Effector memory CD4-positive, alpha-beta T cell (primary cell): ENCODE results near the gene GALNT15.

Experiments
- DNase-seq, 3 donors: peaks; one replicate each; pipeline ENCODE4 v3.0.0-alpha.2; 2020
- H3K27ac ChIP-seq: 2 replicates; pipeline ENCODE4 v1.7.0; 2013; ENCODE audit warnings: mild to moderate bottlenecking, low read length, moderate library complexity; ENCODE audit not compliant: insufficient read depth, poor library complexity, severe bottlenecking
- H3K27me3 ChIP-seq: replicated peaks from 2 replicates; pipeline ENCODE4 v1.7.0; 2013; ENCODE audit warnings: mild to moderate bottlenecking, low read length; ENCODE audit not compliant: insufficient read depth, control insufficient read depth, poor library complexity, severe bottlenecking
- H3K36me3 ChIP-seq: 2 replicates; pipeline ENCODE4 v1.7.0; 2013; ENCODE audit warnings: mild to moderate bottlenecking, low read length, moderate library complexity; ENCODE audit not compliant: control insufficient read depth, insufficient read depth
- H3K4me1 ChIP-seq: 2 replicates; pipeline ENCODE4 v1.7.0; 2013; ENCODE audit warnings: low read length, mild to moderate bottlenecking; ENCODE audit not compliant: control insufficient read depth, insufficient read depth, poor library complexity, severe bottlenecking
- H3K4me3 ChIP-seq: 2 replicates; pipeline ENCODE4 v1.7.0; 2013; ENCODE audit warnings: low read length, low read depth, mild to moderate bottlenecking; ENCODE audit not compliant: insufficient read depth, poor library complexity, severe bottlenecking
- H3K9me3 ChIP-seq: 2 replicates; pipeline ENCODE4 v1.7.0; 2013; ENCODE audit warnings: mild to moderate bottlenecking, low read length, moderate library complexity; ENCODE audit not compliant: control insufficient read depth

The GALNT15 gene

DNA sequence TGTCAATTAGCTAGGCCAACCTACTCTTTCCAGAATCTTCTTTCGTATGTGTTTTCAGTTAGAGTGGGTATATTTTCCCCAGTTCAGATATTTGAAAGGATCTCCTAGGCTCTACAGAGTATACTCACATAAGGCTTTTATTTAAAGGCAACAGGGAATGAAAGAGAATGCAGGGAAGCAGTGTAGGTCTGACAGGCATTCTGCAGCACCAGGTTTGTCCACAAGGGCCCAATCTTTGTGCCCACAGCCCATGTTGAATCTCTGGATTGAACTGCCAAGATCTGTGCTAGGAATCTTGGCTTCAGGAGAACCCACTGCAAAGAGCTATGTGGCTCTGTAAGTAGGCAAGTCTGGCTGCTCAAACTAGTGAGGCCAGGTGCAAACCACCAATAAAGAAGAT, 24.2 kb upstream of the GALNT15 start:
- H3K36me3 ChIP-seq, result no peaks in the 10 kb centered on the region
- no peak for DNase-seq
- no peak overlapping the region for H3K27ac ChIP-seq
- no peak overlapping the region for H3K4me3 ChIP-seq
- no peaks in the 10 kb centered on the region for H3K27me3 ChIP-seq
- no peaks in the 10 kb centered on the region for H3K9me3 ChIP-seq
- H3K4me1 ChIP-seq, result no peaks in the 10 kb centered on the region

DNA sequence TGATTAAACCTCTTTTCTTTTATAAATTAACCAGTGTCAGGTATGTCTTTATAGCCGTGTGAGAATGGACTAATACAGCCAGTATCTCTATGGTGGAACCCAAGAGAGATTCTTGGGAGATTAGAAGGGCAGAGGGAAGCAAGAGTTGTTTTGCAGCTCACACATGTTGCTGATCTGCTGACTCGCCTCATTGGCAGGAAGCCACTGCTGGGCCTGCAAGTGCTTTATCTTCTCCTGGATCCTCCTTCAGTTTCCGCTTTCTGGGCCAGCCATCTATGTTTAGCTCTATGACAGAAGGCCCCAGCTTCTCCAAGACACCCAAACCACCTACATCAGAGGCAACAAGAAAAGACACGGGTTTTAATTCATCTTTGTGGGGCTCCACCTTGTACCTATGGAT, 23.4 kb upstream of the GALNT15 start:
- no peak overlapping the region for H3K4me3 ChIP-seq
- no peaks in the 10 kb centered on the region for H3K4me1 ChIP-seq
- H3K36me3 ChIP-seq, result no peaks in the 10 kb centered on the region
- DNase-seq, result no peak
- H3K27ac ChIP-seq, result no peak overlapping the region
- H3K27me3 ChIP-seq, result no peaks in the 10 kb centered on the region
- H3K9me3 ChIP-seq, result no peaks in the 10 kb centered on the region

DNA sequence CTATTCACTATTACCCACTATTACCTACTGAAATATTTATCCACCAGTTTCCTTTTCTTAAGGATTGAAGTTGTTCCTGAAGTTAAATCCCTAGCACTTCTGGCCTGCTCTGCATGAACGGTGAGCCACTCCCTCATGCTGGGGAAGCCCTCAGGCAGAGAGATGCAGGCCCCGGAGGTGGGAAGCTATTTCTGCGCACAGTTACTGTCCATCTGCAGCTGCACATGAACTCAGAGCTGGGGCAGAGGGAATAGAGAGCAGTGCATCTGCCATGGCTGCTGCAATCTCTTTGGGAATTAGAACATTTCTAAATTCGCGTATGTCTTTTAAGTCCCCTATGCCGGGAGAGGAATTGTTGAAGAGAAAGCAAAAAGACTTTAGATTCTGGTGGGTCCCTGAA, 6.3 kb upstream of the GALNT15 start:
- Histone ChIP-seq H3K27me3 (peaks cover 4% of the 10 kb centered on the region), H3K9me3 (no peaks in the 10 kb centered on the region), H3K4me1 (no peaks in the 10 kb centered on the region), H3K36me3 (no peaks in the 10 kb centered on the region), H3K4me3 (no peak overlapping the region), H3K27ac (no peak overlapping the region)
- DNase-seq, result no peak

DNA sequence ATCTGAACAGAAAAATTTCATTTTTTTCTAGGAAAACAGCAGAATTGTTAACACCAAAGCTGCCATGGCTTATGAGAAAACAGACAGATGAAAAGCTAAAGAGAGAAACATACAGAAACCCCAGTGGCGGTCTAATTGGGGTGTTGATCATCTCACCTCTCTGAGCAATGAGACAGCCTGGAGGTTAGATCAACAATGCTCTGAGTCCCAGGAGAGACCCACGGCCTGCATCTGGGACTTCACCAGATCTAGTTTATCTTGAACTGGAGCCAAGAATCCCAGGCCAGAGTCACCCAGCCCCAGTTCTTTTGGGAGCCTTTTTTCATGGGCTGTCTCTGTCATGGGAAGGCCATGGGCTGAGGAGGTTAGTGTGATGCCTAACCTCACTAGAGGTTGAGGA, 3.5 kb upstream of the GALNT15 start:
- Histone ChIP-seq H3K4me3 (no peak overlapping the region), H3K4me1 (no peaks in the 10 kb centered on the region), H3K9me3 (no peaks in the 10 kb centered on the region), H3K27ac (no peak overlapping the region), H3K27me3 (peaks cover 2% of the 10 kb centered on the region), H3K36me3 (no peaks in the 10 kb centered on the region)
- DNase-seq, result no peak

DNA sequence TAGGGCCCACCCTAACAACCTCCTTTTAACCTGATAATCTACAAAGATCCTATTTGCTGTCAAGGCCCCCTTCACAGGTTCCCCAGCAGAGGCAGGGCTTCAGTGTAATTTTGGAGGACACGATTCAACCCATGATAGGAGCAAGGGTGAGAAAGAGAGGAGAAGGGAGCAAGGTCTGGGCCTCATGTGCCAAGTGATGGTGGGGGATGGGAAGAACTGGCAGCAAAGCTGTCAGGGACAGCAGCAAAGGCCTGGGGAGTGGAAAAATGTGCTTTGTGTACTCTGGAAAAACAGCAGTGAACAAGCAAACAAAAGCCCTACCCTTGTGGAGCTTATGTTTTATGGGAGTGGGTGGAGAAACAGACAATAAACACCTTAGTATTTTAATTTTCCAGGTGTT, 2.7 kb upstream of the GALNT15 start:
- DNase-seq, result no peak
- peaks cover 2% of the 10 kb centered on the region for H3K27me3 ChIP-seq
- no peaks in the 10 kb centered on the region for H3K9me3 ChIP-seq
- H3K36me3 ChIP-seq, result no peaks in the 10 kb centered on the region
- no peaks in the 10 kb centered on the region for H3K4me1 ChIP-seq
- H3K27ac ChIP-seq, result no peak overlapping the region
- H3K4me3 ChIP-seq, result no peak overlapping the region

DNA sequence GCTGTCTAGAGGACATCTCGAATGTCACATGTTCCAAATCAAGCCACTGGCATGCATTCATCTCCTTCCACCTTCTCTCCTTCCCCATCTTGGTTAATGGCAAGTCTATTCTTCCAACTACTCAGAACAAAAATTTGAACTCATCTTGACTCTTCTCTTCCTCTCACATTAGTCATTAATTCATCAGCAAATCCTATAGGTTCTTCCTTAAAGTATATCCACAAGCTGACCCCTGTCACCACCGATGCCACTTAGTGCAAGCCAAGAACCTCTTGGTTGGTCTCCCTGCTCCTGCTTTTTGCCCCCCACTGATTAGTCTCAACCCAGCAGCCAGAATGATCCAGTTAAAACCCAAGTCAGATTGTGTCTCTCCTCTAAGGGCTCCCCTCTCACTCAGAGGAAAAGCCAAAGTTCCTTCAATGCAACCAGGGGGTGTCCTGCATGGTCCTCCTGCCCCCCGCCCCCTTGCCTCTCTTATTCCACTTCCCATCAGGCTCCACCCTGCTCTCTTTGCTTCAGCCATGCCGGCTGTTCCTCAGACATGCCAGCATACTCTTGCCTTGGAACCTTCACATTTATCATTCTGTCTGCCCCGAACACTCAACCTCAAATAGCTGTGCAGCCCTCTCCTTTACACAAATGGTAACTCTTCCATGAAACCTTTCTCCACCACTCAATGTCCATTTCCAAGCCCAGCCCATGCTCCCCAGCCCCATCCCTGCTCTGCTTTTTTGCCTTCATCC, 1.0 kb upstream of the GALNT15 start:
- Histone ChIP-seq H3K4me1 (no peaks in the 10 kb centered on the region), H3K27me3 (peaks cover 2% of the 10 kb centered on the region), H3K36me3 (no peaks in the 10 kb centered on the region), H3K9me3 (no peaks in the 10 kb centered on the region), H3K4me3 (no peak overlapping the region), H3K27ac (no peak overlapping the region)
- no peak for DNase-seq

DNA sequence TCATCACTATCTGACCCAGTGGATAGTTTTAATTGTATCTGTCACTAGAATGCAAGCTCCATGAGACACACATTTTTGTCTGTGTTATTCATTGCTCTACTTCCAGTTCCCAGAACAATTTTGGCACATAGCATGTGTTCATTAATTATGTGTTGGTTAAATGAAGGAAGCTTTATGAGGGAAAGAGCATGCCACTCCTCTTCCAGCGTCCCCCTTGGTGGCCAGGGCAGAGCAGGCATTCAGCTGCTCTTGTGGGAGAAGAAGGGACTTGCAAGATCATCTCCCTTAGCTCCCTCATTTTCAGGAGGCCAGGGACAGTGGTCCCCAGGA, 489 bp upstream of the GALNT15 start:
- Histone ChIP-seq H3K9me3 (no peaks in the 10 kb centered on the region), H3K27me3 (peaks cover 2% of the 10 kb centered on the region), H3K4me3 (no peak overlapping the region), H3K27ac (no peak overlapping the region), H3K4me1 (no peaks in the 10 kb centered on the region), H3K36me3 (no peaks in the 10 kb centered on the region)
- no peak for DNase-seq

DNA sequence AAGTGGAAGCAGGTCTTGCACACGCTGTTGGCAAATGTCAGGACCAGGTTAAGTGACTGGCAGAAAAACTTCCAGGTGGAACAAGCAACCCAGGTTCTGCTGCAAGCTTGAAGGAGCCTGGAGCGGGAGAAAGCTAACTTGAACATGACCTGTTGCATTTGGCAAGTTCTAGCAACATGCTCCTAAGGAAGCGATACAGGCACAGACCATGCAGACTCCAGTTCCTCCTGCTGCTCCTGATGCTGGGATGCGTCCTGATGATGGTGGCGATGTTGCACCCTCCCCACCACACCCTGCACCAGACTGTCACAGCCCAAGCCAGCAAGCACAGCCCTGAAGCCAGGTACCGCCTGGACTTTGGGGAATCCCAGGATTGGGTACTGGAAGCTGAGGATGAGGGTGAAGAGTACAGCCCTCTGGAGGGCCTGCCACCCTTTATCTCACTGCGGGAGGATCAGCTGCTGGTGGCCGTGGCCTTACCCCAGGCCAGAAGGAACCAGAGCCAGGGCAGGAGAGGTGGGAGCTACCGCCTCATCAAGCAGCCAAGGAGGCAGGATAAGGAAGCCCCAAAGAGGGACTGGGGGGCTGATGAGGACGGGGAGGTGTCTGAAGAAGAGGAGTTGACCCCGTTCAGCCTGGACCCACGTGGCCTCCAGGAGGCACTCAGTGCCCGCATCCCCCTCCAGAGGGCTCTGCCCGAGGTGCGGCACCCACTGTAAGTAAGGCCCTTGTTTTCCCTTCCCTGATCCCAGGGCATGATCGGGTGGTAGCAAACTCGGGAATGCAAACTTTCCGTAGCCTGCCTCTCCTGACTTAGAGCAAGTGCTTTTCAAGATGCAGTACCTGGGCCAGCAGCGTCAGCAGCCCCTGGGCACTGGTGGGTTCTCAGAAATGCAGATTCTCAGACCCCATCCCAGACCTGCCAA, 759 bp downstream of the GALNT15 start:
- Histone ChIP-seq H3K27ac (no peak overlapping the region), H3K4me1 (no peaks in the 10 kb centered on the region), H3K27me3 (peaks cover 2% of the 10 kb centered on the region), H3K36me3 (no peaks in the 10 kb centered on the region), H3K9me3 (no peaks in the 10 kb centered on the region), H3K4me3 (no peak overlapping the region)
- no peak for DNase-seq

DNA sequence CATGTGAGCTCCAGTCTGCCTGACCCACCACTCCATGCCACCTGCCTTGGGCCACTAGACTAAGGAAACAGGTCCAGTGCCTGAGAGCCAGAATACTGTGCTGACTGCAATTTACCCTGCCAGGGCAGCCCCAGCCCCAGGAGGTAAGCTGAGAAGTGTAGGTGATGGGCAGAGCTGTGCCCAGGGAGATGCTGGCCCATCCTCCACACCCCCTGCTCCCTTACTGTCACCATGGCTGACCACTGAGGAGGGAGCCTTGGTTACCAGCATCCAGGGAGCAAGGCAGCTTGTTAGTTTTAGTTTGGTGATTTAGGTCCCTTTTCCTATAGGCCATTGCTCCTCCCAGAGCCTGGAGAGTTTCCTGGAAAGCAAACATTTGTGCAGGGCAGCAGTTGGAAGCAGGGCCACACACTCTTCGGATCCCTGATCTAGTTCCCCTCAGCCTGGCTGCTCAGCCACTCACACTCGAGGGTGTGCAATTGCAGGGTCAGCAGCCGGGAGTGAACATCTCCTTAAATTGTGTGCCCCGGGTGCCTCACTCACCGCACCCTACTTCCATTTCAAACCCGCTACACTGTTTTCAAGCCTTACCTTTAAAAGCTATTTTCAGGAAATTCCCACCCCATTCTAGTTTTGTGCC, 2.0 kb downstream of the GALNT15 start:
- no peak for DNase-seq
- Histone ChIP-seq H3K9me3 (no peaks in the 10 kb centered on the region), H3K27me3 (peaks cover 2% of the 10 kb centered on the region), H3K36me3 (no peaks in the 10 kb centered on the region), H3K27ac (no peak overlapping the region), H3K4me1 (no peaks in the 10 kb centered on the region), H3K4me3 (no peak overlapping the region)

DNA sequence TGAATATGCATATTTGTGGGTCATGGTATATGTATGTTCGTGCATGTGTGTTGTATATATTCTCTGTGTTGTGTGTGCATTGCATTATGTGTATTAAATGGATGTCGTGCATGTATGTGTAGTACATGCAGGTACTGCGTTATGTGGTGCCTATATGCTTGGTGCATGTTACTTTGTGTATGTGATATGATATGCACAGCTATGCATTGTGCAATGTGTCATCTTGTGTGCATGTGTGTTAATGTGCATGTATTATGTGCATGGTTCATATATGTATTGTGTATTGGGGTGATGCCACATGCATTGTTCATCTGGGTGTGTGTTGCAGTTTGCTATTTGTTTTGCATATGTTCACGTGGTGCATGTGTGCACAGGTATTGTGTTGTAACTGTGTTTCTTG, 2.9 kb downstream of the GALNT15 start:
- no peaks in the 10 kb centered on the region for H3K4me1 ChIP-seq
- no peak overlapping the region for H3K27ac ChIP-seq
- H3K27me3 ChIP-seq, result peaks cover 2% of the 10 kb centered on the region
- no peaks in the 10 kb centered on the region for H3K9me3 ChIP-seq
- H3K4me3 ChIP-seq, result no peak overlapping the region
- no peaks in the 10 kb centered on the region for H3K36me3 ChIP-seq
- DNase-seq, result no peak
